DLD1 (cell line): ENCODE results near the gene ZNF524.
"Not testable (repeated sequence)": the region's sequence is repeated elsewhere in the genome, so short reads cannot be mapped to it uniquely, and the experiment has no call there.

Source experiments
- in situ Hi-C: cut with HindIII; loops from 2 replicates; pipeline ENCODE4 v1.10.0; 2017; ENCODE audit warnings: low sequenced_read_pairs

The ZNF524 gene

DNA sequence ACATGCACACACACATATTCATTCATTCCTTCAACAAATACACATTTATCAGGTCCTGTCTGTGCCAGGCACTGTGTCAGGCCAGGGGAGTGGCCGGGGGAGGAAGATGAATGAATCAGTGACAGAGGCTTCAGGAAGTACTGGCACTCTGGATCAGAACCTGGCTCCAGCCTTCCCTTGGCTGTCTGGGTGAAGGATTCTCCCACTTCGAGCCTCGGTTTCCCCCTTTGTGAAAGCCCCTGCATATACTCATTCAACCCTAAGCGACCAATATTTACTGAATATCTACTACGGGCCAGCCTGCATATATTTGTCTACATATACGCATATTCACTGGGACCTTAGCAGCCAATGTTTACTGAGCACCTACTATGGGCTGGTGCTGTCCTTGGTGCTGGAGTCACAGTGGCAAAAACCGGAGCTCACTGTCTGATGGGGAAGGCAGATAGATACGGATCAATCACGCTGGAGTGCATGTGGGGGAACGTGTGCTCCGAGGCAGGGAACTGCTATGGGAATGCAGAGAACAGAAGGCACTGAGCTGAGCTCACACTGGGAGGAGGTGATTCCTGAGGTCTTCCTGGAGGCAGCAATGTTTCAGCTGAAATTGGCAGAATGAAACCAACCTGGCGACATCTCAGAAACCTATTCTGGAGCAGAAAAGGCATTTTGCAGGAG, 18.8 kb upstream of the ZNF524 start:
- in situ Hi-C loops, result no loop called here

GRCh38 chr19:55581823-55582223, 18.3 kb upstream of the ZNF524 start:
- in situ Hi-C loops, result no loop called here

GRCh38 chr19:55582284-55582683, 17.8 kb upstream of the ZNF524 start:
- in situ Hi-C loops, result not testable (repeated sequence)

- in situ Hi-C loops, result not testable (repeated sequence)
Observed at GRCh38 chr19:55583897-55584296, 16.2 kb upstream of the ZNF524 start.

DNA sequence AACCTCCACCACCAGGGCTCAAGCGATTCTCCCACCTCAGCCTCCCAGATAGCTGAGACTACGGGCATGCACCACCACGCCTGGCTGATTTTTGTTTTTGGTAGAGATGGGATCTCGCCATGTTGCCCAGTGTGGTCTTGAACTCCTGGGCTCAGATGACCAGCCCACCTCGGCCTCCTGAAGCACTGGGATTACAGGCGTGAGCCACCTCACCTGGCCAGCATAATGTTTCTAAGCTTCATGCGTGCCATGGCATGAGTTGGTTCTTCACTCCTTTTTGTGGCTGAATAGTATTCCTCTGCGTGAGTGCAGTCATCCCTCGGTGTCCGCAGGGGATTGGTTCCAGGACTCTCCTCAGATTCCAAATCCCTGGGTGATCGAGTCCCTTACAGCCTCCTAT, 15.2 kb upstream of the ZNF524 start:
- in situ Hi-C loops, result no loop called here

DNA sequence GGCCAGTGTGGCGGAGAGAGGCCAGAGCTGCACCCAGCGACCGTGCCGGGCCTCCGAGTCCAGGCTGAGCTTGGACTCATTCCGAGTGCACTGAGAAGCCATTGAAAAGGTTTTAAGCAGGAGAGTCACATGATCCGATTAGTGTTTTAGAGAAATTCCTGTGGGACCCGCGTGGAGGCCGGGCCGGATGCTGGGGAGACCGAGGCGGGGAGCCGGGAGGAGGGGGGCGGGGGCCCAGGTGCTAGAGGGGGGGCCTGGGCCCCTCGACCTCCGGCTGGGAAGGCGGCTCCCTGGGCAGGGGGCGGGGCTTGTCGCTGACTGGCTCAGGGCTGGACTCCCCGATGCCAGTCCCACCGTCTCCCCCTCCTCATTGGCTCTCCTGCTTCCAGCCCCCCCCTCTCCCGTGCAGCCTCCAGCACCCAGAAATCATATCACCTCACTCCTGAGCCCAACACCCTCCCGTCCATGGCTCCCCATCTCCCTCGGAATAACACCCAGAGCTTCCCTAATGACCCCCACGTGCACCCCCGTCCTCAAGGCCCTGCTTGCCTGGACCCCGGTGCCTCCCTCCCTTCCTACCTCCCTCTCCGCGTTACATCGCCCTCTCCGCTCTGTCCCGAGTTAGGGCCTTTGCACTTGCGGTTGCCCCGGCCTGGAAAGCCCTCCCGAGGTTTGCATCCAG, 14.3 kb upstream of the ZNF524 start:
- in situ Hi-C loops, result no loop called here

DNA sequence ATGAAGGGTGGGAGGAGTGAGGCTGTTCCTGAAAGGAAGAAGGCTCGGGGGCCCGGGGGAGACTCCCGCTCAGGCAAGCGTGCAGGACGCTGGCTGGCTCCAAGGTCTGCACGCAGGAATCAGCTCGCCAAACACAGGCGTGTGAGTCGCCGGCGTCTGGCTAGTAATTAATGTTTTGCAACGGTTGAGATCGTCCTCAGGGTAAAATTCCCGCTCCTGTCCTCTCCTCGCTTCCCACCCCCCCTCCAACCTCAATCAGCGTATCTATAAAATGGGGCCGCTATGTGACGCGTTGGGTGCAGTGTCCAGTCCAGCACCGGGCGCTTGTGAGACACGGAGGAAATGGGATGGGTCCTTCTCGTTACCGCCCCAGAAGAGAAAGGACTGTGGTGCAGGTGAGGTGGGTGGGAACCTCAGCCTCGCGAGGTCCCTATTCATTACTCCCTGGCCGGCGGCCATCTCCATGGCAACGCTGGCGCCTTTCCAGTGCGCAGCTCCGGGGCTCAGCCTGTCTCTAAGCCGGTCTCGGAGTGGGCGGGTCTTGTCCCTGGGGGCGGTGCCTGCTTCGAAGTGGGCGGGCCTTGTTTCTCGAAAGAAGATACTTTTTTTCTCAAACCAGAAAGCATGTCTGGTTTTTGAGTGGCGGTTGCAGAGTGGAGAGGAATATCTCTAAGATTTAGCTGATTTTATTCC, 13.0 kb upstream of the ZNF524 start:
- in situ Hi-C loops, result no loop called here

DNA sequence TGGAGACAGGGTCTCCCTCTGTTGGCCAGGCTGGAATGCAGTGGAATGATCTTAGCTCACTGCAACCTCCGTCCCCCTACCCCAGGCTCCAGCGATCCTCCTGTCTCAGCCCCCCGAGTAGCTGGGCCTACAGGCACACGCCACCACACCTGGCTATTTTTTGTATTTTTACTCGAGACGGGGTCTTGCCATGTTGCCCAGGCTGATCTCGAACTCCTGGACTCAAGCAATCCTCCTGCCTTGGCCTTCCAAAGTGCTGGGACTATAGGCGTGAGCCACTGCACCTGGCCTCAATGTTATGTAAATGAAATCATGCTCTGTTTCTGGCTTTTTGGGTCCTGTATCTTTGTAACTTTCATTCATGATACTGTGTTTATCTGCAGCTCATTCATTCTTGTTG, 11.3 kb upstream of the ZNF524 start:
- in situ Hi-C loops, result no loop called here

DNA sequence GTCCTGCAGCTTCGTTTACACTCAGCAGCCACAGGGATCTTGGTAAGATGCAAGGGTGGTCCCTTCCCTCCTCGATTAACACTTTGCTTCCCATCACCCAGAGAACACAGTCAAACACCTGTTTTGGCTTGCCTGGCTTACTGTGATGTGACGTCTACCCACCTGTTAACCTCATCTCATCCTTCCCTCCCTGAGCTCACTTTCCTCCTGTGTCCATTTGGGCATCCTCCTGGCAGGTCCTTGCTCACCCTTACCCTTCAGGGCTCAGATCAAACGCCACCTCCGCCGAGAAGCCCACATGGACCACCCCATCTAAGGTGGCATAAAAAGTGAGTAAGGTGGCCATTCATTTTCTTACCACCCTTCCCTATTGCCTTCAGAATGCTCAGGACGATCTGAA, 10.0 kb upstream of the ZNF524 start:
- in situ Hi-C loops, result no loop called here

GRCh38 chr19:55590617-55591016, 9.5 kb upstream of the ZNF524 start:
- in situ Hi-C loops, result no loop called here

DNA sequence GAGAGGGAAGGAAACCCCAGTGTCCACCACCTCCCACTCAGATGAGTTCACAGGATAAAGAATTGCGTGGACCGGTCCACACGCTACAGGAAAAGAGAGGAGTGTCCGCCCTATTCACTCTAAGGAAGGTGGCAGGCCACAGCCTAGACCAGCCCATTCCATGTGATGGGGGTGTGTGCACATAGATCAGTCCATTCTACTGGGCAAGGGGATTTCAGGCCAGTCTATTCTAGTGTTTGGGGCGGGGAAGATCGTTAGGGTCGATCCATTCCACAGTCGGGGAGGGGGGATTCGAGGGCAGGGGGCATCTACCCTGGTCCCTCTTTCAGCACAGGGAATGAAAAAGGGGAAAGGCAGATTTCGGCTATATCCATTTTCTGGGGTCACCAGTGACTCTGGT, 8.5 kb upstream of the ZNF524 start:
- in situ Hi-C loops, result no loop called here

DNA sequence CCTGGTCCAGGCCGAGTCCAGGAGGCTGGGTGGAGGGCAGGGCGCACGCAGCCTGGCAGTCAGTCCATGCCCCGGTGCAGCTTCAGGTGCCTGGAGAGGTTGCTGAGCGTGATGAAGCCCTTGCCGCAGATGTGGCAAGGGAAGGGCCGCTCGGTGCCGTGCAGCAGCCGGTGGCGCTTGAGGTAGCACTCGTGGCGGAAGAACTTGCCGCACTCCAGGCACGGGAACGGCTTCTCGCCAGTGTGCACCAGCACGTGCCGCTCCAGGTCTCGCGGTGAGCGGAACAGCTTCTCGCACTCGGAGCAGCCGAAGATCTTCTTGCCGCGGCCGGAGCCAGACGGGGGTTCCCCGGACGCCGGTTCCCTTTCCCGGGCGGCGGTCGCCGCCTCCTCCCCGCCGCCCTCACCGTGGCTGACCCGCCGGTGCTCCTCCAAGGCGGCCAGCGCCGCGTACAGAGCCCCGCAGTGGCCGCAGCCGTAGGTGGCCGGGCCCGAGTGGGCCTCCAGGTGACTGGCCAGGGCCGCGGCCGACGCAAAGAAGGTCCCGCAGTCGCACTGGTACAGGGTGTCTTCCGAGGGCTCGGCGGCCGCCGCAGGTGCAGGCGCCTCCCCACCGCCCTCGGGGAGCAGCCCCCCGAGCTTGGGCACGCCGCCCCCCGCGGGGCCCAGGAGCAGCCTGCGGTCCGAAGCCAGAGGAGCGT, 7.5 kb upstream of the ZNF524 start:
- in situ Hi-C loops, result no loop called here

- in situ Hi-C loops, result no loop called here
Observed at GRCh38 chr19:55593096-55593772, 6.9 kb upstream of the ZNF524 start.

- in situ Hi-C loops, result no loop called here
Observed at GRCh38 chr19:55594996-55595545, 5.0 kb upstream of the ZNF524 start.

DNA sequence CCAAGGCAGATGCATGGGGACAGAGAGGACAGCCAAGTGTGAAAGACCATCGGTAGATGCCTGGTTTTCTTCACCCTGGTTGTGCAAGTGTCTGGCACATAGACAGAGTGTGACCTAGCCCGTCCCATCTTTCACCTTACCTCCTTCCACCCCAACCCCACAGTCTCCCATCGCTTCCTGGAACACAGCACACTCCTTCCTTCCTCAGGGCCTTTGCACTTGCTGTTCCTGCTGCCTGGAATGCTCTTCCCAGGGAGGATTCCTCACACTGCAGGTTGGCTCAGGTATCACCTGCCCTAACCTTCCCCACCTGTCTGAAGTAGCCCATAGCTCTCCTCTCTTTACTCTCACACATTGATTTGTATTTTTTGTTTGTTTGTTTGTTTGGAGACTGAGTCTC, 3.8 kb upstream of the ZNF524 start:
- in situ Hi-C loops, result no loop called here

DNA sequence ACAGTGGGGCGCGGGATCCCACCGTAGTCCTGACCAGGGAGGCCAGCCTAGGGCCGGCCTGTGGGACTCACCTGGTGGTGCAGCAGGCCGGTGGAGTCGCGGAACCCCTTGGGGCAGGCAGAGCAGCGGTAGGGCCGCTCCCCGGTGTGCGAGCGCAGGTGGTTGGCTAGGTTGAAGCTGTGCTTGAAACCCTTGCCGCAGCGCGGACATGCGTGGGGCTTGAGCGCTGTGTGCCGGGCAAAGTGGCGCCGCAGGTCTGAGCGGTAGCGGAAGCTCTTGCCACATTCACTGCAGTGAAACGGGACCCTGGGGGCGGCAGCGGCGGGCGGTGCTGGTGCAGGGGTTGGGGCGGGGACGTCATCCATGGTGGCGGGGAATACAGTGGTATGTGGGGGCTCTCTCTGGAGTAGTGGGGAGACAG, 2.6 kb upstream of the ZNF524 start:
- in situ Hi-C loops, result no loop called here

DNA sequence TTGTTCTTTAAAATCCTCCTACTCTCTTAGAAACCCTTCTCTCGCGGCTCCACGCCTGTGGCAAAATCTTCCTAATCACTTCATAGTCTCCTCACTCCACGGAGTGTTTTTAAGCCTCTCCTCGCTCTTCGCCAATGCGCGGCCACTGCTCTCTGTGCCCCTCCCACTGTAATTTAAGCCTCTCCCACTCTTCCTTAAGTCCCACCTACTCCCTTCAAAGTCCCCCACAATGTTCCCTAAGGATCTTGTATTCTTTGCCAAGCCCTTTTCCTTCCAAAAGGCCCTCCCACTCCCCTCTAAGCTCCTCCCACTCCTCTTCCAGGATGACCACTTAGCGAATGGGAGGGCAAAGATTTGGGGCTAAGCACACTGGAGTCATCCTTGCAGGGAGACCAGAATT, 2.1 kb upstream of the ZNF524 start:
- in situ Hi-C loops, result no loop called here

GRCh38 chr19:55598719-55599467, 1.2 kb upstream of the ZNF524 start:
- in situ Hi-C loops, result no loop called here

GRCh38 chr19:55599468-55599841, 633 bp upstream of the ZNF524 start, which contains the start of gene FIZ1:
Gene FIZ1, minus strand, starts transcription at chr19:55599517. Its CDS starts 1,652 bp downstream, at chr19:55597865.
- in situ Hi-C loops, result no loop called here

GRCh38 chr19:55600662-55601028, 557 bp downstream of the ZNF524 start:
- in situ Hi-C loops, result no loop called here
